ENCODE measurements around the gene TTC3.
"Not testable (repeated sequence)": the region's sequence is repeated elsewhere in the genome, so short reads cannot be mapped to it uniquely, and the experiment has no call there.

TTC3 gene

DNA sequence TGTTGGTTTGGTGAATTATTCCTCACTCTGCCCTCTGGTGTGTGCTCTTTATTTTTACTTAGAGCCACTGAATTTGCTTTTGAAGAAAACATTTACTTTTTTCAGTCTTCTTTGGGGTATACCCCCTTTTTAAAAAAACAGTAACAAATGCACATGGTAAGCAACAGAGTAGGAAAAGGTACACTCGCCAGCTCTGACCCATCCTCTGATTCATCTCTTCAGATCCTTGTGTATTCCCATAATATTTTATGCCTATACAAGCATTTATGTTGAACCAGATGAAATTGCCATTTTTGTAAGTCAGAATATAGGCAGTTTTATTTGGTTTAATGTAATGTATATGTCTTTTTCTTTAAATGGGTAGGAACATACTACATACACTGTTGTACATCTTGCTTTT lies 28.3 kb downstream of the TTC3 start:
- DNase-seq: no peak

DNA sequence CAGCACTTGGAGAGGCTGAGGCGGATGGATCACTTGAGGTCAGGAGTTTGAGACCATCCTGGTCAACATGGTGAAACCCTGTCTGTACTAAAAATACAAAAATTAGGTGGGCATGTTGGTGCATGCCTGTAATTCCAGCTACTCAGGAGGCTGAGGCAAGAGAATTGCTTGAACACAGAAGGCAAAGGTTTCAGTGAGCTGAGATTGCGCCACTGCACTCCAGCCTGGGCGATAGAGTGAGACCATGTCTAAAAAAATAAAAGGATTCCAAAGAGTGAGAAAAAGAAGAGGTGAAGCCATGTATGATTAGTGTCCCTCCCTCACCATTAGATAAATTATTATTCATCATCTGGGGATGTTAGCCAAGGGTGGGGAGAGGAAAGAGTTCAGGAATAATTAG lies 29.7 kb downstream of the TTC3 start:
- DNase-seq: not testable (repeated sequence)

DNA sequence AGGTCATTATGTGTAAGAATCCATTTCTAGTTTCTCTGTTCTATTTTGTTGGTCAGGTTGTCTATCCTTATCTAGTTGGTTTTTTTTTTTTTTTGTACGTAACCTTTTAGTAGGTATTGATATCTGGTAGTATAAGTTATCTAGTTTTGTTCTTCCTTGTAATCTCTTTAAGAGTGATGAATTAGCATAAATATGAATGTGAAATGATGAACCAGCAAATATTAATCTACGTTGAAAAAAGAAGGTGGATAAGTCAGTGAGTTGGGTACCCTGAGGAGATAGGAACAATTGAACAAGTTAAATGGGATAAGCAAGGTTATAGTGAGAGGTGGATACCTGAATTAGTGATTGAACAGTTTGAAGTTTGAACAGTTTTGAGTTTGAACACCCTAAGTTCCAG lies 33.9 kb downstream of the TTC3 start:
- no peak for DNase-seq

DNA sequence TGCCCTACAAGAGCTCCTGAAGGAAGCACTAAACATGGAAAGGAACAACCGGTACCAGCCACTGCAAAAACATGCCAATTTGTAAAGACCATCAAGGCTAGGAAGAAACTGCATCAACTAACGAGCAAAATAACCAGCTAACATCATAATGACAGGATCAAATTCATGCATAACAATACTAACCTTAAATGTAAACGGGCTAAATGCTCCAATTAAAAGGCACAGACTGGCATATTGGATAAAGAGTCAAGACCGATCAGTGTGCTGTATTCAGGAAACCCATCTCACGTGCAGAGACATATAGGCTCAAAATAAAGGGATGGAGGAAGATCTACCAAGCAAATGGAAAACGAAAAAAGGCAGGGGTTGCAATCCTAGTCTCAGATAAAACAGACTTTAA lies 38.0 kb downstream of the TTC3 start:
- not testable (repeated sequence) for DNase-seq

DNA sequence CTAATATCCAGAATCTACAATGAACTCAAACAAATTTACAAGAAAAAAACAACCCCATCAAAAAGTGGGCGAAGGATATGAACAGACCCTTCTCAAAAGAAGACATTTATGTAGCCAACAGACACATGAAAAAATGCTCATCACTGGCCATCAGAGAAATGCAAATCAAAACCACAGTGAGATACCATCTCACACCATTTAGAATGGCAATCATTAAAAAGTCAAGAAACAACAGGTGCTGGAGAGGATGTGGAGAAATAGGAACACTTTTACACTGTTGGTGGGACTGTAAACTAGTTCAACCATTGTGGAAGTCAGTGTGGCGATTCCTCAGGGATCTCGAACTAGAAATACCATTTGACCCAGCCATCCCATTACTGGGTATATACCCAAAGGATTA lies 41.2 kb downstream of the TTC3 start:
- DNase-seq: not testable (repeated sequence)

DNA sequence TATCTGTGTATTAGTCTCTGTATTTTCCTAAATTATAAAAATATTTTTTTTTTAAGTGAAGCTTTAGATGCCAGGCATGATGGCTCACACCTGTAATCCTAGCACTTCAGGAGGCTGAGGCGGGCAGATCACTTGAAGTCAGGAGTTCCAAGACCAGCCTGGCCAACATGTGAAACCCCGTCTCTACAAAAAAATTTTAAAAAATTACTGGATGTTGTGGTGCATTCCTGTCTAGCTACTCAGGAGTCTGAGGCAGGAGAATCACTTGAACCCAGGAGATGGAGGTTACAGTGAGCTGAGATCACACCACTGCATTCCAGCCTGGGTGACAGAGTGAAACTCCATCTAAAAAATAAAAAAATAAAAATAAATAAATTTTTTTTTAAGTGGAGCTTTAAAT lies 43.4 kb downstream of the TTC3 start:
- not testable (repeated sequence) for DNase-seq

DNA sequence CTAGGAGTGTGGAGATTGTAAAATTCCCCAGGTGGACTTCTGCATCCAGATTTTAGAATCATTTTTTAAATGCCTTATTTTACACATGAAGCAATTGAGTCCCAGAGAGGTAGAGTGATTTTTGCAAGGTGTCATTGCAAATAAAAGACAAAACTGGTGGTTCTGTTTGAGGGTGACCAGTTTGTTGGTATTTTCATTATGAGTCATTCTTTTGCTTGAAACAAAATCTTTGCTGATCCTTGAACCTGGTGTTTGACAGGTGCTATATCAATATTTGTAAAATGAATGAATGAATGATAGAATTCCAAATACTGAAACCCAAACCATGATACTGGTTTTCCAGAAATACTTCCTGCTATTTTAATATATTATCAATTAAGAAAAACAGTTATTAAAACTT lies 44.1 kb downstream of the TTC3 start:
- no peak for DNase-seq

DNA sequence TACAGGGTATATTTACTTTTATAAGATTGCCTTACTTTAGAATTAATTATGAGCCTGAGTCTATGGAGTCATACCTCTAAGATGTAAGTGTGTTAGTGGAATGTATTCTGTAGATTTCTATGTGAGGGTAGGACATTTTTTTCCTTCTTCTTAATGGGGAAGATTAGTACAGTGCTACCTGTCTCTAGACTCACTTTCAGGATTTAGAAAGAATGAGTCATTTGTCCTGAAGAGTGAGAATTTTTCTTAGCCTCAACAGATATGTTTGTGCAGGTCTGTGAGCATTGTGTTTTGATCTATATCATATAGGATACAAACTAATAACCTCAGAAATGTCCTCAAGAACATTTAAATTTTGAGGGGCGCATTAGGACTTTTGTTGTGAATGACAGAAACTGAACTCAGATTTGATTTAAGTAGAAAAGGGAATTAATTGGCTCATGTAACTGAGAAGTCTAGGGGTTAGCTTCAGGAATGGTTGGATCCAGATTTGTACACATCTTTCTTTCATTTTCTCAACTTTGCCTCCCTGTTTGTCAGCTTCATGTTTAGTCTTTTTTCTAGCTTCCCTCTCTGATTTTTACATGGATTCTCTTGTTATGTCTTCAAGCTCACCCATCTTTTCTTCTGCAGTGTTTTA lies 45.3 kb downstream of the TTC3 start:
- no peak for DNase-seq

DNA sequence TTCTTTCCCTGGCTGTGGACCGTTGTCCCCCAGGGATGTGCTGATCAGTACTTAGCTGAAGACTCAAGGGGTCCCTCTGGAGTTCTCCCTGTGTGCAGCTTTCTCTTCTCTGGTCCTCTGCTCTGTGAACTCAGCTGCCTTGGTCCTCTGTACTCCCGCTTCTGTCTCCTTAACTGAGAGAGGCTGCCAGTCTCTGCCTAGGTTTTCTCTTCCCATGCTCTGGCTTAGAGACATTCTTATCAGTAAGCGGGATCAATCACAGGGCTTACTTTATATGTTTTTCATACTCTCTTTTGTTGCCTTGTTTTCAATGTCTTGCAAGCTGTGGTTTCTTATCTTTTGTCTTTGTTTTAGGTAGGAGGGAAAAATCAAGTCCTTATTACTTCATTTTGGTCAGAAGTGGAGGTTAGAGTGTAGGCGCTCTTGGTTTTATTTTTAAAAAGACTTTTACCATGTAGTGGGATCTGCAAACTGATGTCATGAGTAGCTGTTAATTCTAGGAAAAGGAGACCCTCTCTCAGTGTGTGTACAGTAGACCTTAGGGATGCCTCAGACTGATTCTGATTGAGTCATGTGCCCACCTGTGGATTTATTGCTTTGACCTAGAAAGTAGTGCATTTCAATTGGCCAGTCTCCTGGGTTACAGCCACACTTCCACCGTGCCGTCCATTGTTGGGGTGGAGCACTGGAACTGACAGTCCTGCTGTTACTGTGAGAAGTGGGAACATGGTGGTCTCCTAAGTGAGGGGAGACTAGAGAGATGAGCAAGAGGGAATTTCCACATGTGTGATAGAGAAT lies 46.6 kb downstream of the TTC3 start:
- DNase-seq: peak; percentile 18

DNA sequence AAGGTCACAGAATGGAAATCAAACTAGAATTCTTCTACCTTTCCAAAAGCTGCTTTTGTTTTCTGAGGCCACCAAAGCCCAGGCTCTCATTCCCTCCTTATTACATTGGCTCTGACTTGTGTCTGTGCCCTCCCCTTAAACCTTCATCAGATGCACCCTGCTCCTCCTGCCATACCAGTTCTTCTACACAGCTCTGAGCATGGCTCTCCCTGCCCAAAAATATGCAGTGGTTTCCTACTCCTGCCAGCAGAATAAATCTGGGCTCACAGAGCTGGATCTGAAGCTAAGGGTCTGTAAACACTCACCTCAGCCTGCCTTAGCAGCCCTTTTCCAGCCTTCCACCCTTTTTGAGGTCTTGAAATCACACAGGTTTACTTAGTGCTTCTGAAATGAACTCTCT lies 55.0 kb downstream of the TTC3 start:
- no peak for DNase-seq

DNA sequence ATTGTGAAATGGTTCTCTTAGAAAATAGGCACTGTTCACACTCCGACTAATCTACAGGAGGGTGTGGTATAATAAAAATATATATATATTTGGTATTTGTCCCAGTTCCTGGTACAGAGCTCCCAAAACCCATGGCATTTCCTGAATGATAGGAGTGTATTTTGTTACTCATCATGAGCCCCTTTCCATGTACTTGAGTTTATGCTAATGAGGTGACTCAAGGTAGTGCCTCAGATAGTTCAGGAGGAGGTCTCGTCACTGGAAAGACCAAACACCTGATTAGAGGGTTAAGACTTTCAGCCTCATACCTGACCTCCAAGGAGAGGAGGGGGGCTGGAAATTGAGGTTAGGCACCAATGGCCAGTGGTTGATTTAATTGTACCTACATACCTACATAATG lies 57.9 kb downstream of the TTC3 start:
- no peak for DNase-seq

DNA sequence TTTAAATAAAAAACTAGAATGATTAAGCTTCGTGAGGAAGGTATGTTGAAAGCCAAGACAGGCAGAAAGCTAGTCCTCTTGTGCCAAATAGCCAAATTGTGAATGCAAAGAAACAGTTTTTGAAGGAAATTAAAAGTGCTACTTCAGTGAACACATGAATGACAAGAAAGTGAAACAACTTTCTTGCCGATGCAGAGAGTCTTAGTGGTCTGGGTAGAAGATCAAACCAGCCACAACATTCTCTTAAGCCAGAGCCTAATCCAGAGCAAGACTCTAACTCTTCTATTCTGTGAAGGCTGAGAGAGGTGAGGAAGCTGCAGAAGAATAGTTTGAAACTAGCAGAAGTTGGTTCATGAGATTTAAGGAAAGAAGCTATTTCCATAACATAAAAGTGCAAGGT lies 63.2 kb downstream of the TTC3 start:
- DNase-seq: no peak

DNA sequence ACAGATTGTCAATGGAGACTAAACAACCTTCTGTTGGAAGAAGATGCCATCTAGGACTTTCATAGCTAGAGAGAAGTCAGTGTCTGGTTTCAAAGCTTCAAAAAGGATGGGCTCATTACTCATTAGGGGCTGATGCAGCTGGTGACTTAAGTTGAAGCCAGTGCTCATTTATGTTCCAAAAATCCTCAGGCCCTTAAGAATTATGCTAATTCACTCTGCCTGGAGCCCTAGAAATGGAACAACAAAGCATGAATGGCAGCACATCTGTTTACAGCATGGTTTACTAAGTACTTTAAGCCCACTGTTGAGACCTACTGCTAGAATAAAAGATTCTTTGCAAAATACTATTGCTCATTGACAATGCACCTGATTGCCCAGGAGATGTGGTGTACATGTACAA lies 63.7 kb downstream of the TTC3 start:
- DNase-seq: no peak

DNA sequence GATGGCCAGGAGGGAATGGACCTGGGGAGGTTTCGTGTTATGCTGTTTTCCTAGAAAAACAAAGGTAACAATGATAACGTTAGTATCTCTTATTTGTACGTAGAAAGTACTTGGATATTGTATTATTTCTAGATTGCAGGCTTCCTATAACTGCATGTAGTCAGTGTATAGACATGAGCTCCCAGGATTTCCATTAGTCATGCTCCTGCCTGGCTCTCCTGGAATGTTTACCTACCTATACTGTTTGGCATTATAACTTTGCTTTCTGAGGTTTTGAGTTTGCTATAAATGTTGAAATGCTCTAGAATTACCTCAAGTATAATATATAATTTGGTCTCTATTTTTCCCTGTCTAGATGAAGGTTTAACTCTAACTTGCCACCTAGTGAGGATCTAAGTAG lies 66.1 kb downstream of the TTC3 start:
- DNase-seq: no peak

DNA sequence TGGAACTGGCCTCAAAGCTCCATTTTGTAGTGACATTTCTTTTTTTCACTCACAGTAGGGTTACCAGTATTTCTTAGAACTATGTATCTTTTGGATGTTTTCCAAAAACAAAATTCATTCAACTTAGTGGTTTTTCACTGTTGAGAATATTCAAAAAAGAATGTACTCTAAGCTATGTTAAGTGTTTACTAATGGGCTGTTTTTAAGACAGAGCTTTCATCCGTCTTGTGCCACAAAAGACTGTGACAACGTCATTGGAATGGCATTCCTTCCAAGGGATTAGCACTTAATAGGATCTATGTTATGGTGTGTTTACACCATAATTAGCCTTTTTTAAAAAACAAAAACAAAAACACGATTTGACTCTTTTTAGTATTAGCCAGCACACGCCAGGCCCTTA lies 66.8 kb downstream of the TTC3 start:
- DNase-seq: peak; percentile 23

DNA sequence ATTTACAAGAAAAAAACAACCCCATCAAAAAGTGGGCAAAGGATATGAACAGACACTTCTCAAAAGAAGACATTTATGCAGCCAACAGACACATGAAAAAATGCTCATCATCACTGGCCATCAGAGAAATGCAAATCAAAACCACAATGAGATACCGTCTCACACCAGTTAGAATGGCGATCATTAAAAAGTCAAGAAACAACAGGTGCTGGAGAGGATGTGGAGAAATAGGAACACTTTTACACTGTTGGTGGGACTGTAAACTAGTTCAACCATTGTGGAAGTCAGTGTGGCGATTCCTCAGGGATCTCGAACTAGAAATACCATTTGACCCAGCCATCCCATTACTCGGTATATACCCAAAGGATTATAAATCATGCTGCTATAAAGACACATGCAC lies 70.3 kb downstream of the TTC3 start:
- DNase-seq: not testable (repeated sequence)

DNA sequence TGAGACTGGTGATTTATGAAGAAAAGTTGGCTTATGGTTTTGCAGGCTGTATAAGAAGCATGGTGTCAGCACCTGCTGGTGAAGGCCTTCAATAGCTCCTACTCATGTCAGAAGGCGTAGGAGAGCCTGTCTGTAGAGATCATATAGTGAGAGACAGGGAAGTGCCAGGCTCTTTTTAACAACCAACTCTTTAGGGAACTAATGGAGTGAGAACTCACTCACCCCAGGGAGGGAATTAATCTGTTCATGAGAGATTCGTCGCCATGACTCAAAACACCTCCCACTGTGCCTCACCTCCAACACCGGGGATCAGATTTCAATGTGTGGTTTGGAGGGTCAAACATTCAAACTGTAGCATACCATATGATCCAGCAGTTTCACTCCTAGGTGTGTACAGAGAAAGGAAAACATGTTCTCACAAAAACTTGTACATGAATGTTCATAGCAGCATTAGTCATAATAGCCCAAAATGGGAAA lies 72.6 kb downstream of the TTC3 start:
- no peak for DNase-seq

DNA sequence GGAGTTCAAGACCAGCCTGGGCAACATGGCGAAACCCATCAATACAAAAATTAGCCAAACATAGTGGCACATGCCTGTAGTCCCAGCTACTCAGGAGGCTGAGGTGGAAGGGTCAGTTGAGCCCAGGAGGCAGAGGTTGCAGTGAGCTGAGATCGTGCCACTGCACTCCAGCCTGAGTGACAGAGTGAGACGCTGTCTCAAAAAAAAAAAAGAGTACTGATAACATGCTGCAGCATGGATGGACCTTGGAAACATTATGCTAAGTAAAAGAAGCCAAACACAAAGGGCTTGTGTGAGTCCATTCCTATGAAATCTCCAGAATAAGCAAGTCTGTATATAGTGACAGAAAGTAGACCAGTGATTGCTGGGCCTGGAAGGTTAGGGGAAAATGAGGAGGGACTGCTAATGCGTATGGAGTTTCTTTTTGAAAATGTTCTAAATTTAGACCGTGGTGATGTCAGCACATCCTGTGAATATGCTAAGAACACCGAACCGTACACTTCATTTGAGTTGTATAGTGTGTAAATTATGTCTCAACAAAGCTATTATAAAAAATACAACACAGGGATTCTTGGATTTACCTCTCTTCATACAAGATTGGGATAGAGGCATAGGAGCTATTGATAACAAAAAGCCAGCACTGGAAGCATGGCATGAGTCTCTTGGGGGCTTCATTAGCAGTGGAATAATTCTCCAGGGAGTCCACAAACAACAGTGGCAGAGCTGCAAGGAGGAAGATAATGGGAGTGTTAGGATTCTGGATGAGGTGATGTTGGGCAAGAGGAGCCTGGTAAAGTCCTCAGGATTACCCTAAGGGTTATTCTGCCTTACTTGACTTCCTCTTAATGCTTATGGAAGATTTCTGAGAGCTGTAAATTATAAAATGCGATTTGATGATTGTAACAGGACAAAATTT lies 73.5 kb downstream of the TTC3 start:
- no peak for DNase-seq

DNA sequence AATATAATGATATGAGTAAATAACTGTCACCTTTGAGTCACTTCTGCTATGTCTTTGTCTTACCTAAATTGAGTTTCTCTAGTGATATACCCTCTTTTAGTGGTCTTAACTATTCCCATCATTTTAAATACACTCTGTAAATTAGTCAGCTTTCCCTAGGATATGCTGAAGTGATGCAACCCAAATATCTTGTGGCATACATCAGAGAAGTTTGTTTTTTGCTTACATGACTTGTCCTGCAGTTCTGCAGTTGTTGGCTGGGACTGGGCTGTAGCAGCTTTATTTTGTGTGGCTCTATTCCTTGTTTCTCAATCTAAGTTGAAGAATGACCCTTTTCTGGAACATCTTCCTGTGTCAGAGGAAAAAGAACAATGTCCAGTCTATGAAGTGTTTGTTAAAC lies 76.4 kb downstream of the TTC3 start:
- no peak for DNase-seq

DNA sequence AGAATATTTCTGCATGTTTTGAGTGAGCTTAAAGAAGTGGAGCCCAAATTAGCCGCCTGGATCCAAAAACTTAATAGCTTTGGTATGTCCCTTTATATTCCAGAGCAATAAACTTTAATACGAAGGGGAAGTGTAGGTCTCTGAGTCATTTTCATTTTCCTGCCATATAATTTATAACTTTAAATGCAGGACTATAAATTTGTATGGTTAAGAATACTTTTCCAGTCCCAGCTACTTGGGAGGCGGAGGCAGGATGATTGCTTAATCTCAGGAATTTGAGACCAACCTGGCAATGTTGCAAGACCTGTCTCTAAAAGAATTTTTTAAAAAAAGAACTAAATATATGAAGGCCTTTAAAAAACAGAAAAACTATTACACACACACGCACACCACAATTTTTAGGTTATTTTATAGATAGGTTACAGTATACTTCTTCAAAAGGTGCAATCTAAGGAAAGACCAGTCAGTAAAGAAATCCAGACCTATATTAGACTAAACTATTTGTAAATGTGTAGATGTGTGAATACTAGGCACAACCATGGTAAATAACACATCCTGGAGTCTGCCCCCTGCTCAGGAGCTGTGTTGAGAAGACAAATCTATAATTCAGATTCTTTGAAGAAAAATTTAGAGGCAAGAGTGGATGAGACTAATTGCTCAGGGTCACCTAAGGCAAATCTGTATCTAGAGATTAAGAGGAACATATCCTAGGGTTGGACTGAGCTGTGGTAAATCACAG lies 80.3 kb downstream of the TTC3 start:
- no peak for DNase-seq

DNA sequence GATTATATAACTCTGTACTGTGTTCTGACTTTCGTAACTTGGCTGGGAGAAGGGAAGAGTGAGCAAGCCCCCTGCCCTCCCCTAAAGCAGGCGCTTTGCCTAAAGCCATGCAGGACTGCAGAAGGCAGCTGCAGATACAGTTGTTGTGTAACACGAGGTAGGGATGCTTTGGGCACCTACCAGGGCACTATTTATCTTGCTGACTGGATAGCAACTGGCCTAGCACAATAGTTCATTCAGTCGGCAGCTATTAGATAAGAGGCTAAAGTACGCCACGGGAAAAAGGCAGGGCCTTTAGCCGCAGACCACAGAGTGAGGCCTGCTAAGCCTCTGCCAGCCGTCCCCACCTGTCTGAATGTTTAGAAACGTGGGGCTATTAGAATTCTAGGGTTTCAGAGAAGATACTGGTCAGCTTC lies 80.9 kb downstream of the TTC3 start:
- DNase-seq: peak; percentile 20

DNA sequence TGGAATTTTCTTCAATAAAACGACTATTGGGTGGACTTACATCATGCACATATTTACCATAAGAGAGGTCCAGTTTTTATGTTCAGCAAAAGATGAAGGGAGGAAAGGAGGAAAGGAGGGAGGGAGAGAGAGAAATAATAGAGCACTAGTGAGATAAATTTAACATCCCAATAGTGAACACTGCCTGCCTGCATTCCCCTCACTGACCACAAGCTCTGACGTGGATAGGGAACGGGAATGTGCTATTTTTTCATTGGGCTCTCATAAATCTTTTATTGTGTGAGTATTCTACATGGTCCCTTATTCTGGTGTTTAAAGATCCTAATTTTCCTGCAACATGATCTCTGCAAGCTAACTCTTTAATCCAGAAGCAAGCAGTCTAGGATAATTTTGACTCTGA lies 82.1 kb downstream of the TTC3 start:
- DNase-seq: no peak

DNA sequence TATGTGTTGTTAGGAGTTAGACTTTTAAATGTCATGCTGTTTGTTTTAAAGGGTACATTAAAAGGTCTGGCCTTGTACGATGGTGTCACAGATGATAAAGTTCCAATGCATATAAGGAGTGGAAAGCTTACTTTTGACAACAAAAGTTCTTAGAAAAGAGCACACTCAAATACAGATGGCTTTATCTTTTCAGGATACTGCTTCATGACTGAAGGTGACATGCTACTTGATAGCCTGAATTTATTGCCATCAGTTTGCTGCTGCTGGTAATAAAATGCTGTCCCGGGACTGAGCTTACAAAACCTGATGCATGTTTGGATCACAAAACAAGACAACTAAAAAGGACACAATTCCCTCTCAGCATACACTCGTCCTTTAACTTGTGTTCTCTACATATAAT lies 84.9 kb downstream of the TTC3 start:
- DNase-seq: no peak
